Fibroblast of mammary gland (primary cell): ENCODE data around the gene MYO1E.

ENCODE experiments used
- DNase-seq: peaks from one replicate; pipeline ENCODE4 v3.0.0-alpha.2; 2010; ENCODE audit warnings: low read depth
- H3K4me3 ChIP-seq: 2 replicates; pipeline ENCODE4 v1.5.1; 2011; ENCODE audit warnings: low read depth, mild to moderate bottlenecking, low read length, moderate library complexity; ENCODE audit not compliant: control insufficient read depth
- TF ChIP-seq, protein P1 (sequence below): conservative IDR thresholded peaks from 2 replicates; pipeline ENCODE4 v1.5.1; 2011; ENCODE audit warnings: low read depth, low read length, inconsistent platforms; ENCODE audit not compliant: control insufficient read depth, insufficient read depth

MYO1E gene

DNA sequence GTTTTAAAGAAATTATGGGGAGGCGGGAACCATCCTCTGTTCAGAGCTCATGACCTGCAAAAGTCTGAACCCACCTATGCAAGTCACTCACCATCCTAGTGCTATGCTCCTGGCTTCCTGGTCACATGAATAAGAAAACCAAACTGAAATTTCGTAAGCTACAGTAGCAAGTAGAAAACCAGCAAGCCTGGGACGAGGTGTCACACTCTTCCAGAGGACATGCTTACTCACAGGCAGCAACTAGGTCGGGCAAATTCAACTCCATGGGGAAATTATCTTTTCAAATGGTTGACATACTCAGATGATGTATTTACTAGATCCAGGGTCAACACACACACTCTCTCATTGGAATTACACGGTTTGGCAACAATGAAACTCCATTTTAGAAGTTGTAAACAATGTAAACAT, 134.7 kb downstream of the MYO1E start:
- DNase-seq: peak; percentile 42
- TF ChIP-seq, protein P1, sequence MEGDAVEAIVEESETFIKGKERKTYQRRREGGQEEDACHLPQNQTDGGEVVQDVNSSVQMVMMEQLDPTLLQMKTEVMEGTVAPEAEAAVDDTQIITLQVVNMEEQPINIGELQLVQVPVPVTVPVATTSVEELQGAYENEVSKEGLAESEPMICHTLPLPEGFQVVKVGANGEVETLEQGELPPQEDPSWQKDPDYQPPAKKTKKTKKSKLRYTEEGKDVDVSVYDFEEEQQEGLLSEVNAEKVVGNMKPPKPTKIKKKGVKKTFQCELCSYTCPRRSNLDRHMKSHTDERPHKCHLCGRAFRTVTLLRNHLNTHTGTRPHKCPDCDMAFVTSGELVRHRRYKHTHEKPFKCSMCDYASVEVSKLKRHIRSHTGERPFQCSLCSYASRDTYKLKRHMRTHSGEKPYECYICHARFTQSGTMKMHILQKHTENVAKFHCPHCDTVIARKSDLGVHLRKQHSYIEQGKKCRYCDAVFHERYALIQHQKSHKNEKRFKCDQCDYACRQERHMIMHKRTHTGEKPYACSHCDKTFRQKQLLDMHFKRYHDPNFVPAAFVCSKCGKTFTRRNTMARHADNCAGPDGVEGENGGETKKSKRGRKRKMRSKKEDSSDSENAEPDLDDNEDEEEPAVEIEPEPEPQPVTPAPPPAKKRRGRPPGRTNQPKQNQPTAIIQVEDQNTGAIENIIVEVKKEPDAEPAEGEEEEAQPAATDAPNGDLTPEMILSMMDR: no peak
- no peak overlapping the region for H3K4me3 ChIP-seq

GRCh38 chr15:59237119-59237855, 135.4 kb downstream of the MYO1E start:
- DNase-seq: no peak

DNA sequence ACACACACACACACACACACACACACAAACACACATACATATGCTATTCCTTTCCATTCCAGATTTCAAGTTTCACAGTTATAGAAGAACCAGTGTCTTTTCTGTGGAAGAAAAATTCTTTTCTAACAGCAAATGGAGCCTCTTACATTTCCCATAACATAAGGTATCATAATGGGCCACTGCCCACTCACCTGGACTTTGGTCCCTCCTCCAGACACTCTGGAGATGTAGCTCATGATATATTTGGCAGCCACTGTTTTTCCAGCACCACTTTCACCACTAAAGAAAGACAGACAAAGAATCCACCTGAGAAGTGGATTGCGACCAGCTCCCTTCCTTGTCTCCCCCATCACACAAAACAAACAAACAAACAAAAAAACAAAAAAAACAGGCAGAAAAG, 136.3 kb downstream of the MYO1E start:
- no peak overlapping the region for H3K4me3 ChIP-seq
- TF ChIP-seq, protein P1: no peak
- DNase-seq: no peak

More at GRCh38 chr15:59237119-59237855, 135.4 kb downstream of the MYO1E start:
- TF ChIP-seq, protein P1: no peak
- no peak overlapping the region for H3K4me3 ChIP-seq

DNA sequence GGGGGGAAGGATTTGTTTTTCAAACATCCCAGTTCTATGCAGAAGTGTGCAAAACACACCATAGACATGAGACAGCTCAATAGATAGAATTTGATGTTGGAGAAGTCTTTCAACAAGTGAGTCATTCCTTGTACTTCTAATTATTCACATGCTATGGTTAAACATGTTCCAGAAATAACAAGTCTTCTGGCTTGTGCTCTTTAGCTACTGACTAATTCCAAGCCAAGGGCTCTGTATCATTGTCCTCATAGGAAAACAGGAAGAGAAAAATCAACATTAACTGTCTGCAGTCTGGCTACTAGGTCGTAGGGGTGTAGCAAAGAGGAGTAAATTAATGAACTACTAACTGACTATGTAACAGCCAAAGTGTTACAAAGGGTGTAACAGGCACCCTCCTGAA, 140.2 kb downstream of the MYO1E start:
- TF ChIP-seq, protein P1: no peak
- no peak overlapping the region for H3K4me3 ChIP-seq
- peak; percentile 94 for DNase-seq

DNA sequence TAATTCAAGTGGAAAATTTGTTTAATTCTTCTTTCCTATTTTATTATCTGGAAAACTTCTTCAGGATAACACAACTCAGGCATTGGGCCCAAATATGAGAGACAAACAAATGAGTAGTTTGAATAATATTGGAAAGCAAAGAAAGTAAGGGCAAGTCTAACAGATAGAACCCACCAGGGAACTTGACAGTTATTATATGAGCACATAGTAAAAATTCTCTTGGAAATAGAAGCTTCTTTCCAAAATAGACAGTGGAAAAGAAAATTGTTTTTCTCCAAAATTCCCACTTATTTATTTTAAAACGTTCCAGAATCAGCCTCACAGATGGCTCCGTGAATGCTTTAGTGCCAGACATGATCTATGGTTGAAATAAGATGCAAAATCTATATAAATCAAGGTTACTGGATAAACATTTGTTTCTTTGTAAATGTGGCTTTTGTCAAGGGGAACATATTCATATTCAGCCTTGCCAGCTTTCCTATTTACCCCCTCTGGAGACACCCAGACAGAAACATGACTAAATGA, 142.1 kb downstream of the MYO1E start:
- DNase-seq: no peak
- TF ChIP-seq, protein P1: no peak
- no peak overlapping the region for H3K4me3 ChIP-seq

- H3K4me3 ChIP-seq: no peak overlapping the region
- TF ChIP-seq, protein P1: no peak
- no peak for DNase-seq
Measured at GRCh38 chr15:59229453-59229852, 143.2 kb downstream of the MYO1E start.

GRCh38 chr15:59229015-59229414, 143.7 kb downstream of the MYO1E start:
- H3K4me3 ChIP-seq: no peak overlapping the region
- no peak for DNase-seq
- TF ChIP-seq, protein P1: no peak
